K562 (cell line): ENCODE data around the gene HRC. TPM values are rescaled to one million over a fixed set of nuclear protein-coding genes. Genes with fewer than 3 reads are reported as not detected.

ENCODE experiments used
- BCLAF1 ChIP-seq, 2 experiments: fragments of 450-650 bp in 1 of 2; IDR thresholded peaks; 2 replicates each; pipeline ENCODE4 v1.6.1; 2011 to 2017; ENCODE audit warnings: low read depth in 2 of 2, antibody characterized with exemption in 1 of 2, borderline replicate concordance in 1 of 2, low read length in 1 of 2, mild to moderate bottlenecking in 1 of 2, mixed read lengths in 1 of 2; ENCODE audit not compliant: control insufficient read depth in 1 of 2
- CBX1 ChIP-seq: sonication (generic); IDR thresholded peaks from 2 replicates; pipeline ENCODE4 v1.6.1; 2016; ENCODE audit warnings: antibody characterized with exemption, low read depth, mild to moderate bottlenecking
- FOXJ2 ChIP-seq: fragments of 200-800 bp; sonication (Bioruptor generic); IDR thresholded peaks from 2 replicates; pipeline ENCODE4 v1.6.1; 2016; ENCODE audit warnings: missing genetic modification characterization, missing compliant biosample characterization
- NFATC3 ChIP-seq: fragments of 450-650 bp; IDR thresholded peaks from 2 replicates; pipeline ENCODE4 v1.6.1; 2017; ENCODE audit warnings: mild to moderate bottlenecking
- NR2F6 ChIP-seq: fragments of 450-650 bp; formaldehyde crosslinking; IDR thresholded peaks from 2 replicates; pipeline ENCODE4 v1.4.0; 2020; ENCODE audit warnings: mild to moderate bottlenecking
- PHF8 ChIP-seq: fragments of 200-600 bp; sonication (generic); IDR thresholded peaks from 2 replicates; pipeline ENCODE4 v1.6.1; 2012; ENCODE audit warnings: mixed run types, mild to moderate bottlenecking, inconsistent platforms, low read length, moderate library complexity, borderline replicate concordance
- SAP30 ChIP-seq: fragments of 200-600 bp; sonication (generic); IDR thresholded peaks from 2 replicates; pipeline ENCODE4 v1.6.1; 2012; ENCODE audit warnings: borderline replicate concordance, low read depth, mild to moderate bottlenecking, moderate library complexity, low read length, control low read depth, inconsistent platforms; ENCODE audit not compliant: insufficient read depth, poor library complexity, severe bottlenecking
- SMARCA5 ChIP-seq: fragments of 450-650 bp; IDR thresholded peaks from 2 replicates; pipeline ENCODE4 v1.6.1; 2016
- TEAD4 ChIP-seq, 2 experiments: sonication (generic) in 1 of 2; formaldehyde crosslinking in 1 of 2; IDR thresholded peaks; 2 replicates each; pipeline versions ENCODE4 v1.6.1 to v1.8.0; 2012 to 2022; ENCODE audit warnings: borderline replicate concordance in 1 of 2, inconsistent platforms in 1 of 2, low read length in 1 of 2, mild to moderate bottlenecking in 1 of 2, missing genetic modification reagents in 1 of 2
- U2AF1 ChIP-seq: fragments of 200-400 bp; formaldehyde crosslinking; optimal IDR thresholded peaks from 2 replicates; pipeline ENCODE3; 2017; ENCODE audit warnings: mild to moderate bottlenecking, low read depth, low read length, moderate library complexity
- polyA plus RNA-seq, 8 experiments: library from polyadenylated mRNA; depleted of rRNA in 4 of 8; stranded (reverse) in 5 of 8; unstranded in 3 of 8; fragments of >200 nt; fragmentation: Nextera tagmentation in 2 of 8; fragmentation: Illumina TruSeq in 1 of 8; extraction: Ambion mirVana in 2 of 8; extraction: Trizol in 1 of 8; gene quantifications; 2 replicates each; pipeline versions ENCODE4 v1.2.1 to v1.2.3, GENCODE V29; 2011 to 2014; ENCODE audit warnings: inconsistent platforms in 1 of 8, missing spikeins in 1 of 8
- total RNA-seq, 7 experiments: library from RNA; depleted of rRNA in 6 of 7; stranded (reverse); fragments of >200 nt in 6 of 7; fragmentation: Illumina TruSeq in 2 of 7; extraction: Trizol in 2 of 7; gene quantifications; 2 replicates each; pipeline versions ENCODE4 v1.2.1 to v1.2.3, GENCODE V29; 2011 to 2021; ENCODE audit warnings: low replicate concordance in 1 of 7
- TF ChIP-seq, protein P1 (sequence below), 2 experiments: fragments of 250-450 bp in 1 of 2; fragments of 450-650 bp in 1 of 2; sonication (Bioruptor Pico) in 1 of 2; IDR thresholded peaks; 2 replicates each; pipeline versions ENCODE4 v1.6.1 to v1.8.0; 2016 to 2021; ENCODE audit warnings: mild to moderate bottlenecking in 2 of 2, moderate library complexity in 2 of 2, missing compliant biosample characterization in 1 of 2, missing genetic modification characterization in 1 of 2
- TF ChIP-seq, protein P2 (sequence below): fragments of 450-650 bp; IDR thresholded peaks from 2 replicates; pipeline ENCODE4 v1.6.1; 2014; ENCODE audit warnings: low read depth, mild to moderate bottlenecking, moderate library complexity, borderline replicate concordance
- TF ChIP-seq, protein P3 (sequence below): fragments of 450-650 bp; IDR thresholded peaks from 2 replicates; pipeline ENCODE4 v1.6.1; 2018; ENCODE audit warnings: mild to moderate bottlenecking, low read depth; ENCODE audit not compliant: partially characterized antibody

The HRC gene
- total and polyA plus RNA-seq, 9 of the 15 experiments (the other 6 are each of a cell fraction or from before 2014, with no cell fraction given), result 0.66 to 18.7 (median 13.1) TPM

DNA sequence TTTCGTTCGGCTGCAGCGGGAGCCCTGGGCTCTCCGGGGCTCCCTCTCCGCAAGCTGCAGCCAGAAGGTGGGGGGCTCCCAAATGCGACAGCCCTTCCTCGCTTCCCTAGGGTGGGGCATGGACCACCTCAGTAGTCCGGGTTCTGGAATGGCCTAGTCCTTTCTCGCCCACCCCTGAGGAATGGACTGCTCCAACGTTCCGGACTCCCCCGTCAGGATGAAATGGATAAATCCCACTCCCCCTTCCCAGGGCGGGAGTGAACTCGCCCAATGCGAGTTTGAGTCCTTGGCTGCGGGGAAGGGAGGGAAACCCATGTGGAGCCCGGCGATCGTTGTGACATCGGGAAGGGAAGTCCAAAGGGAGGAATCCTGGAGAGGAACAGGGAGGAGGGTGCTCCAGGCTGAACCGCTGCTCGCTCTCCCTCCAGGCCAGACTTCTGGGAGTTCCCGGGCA, 5.5 kb downstream of the HRC start (continued):
- TF ChIP-seq, protein P1, sequence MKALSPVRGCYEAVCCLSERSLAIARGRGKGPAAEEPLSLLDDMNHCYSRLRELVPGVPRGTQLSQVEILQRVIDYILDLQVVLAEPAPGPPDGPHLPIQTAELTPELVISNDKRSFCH (CRISPR knock-in tag; IDR thresholded peaks at IDR 0.05), result no peak
- TF ChIP-seq, protein P1 (tag; IDR thresholded peaks at IDR 0.05), result no peak
- TF ChIP-seq PHF8, result 0 out of 2 replicates have a peak, but pooled peaks have one; percentile 41
- TF ChIP-seq, protein P2, sequence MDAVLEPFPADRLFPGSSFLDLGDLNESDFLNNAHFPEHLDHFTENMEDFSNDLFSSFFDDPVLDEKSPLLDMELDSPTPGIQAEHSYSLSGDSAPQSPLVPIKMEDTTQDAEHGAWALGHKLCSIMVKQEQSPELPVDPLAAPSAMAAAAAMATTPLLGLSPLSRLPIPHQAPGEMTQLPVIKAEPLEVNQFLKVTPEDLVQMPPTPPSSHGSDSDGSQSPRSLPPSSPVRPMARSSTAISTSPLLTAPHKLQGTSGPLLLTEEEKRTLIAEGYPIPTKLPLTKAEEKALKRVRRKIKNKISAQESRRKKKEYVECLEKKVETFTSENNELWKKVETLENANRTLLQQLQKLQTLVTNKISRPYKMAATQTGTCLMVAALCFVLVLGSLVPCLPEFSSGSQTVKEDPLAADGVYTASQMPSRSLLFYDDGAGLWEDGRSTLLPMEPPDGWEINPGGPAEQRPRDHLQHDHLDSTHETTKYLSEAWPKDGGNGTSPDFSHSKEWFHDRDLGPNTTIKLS, result peak; percentile 12; the same call in 1 of the 2 replicates
- no peak for TF ChIP-seq SMARCA5
- TF ChIP-seq FOXJ2 (tag), result no peak
- TF ChIP-seq U2AF1, result no peak
- TF ChIP-seq NFATC3, result no peak
- TF ChIP-seq SAP30, result peak; percentile 78
- no peak for TF ChIP-seq NR2F6 (CRISPR knock-in tag)
- TF ChIP-seq, protein P3, sequence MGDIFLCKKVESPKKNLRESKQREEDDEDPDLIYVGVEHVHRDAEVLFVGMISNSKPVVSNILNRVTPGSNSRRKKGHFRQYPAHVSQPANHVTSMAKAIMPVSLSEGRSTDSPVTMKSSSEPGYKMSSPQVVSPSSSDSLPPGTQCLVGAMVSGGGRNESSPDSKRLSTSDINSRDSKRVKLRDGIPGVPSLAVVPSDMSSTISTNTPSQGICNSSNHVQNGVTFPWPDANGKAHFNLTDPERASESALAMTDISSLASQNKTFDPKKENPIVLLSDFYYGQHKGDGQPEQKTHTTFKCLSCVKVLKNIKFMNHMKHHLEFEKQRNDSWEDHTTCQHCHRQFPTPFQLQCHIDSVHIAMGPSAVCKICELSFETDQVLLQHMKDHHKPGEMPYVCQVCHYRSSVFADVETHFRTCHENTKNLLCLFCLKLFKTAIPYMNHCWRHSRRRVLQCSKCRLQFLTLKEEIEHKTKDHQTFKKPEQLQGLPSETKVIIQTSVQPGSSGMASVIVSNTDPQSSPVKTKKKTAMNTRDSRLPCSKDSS, result no peak
- peak; percentile 4; the same call in 1 of the 2 replicates for TF ChIP-seq TEAD4 (IDR thresholded peaks at IDR 0.05; ENCODE audit: low read length)
- no peak for TF ChIP-seq TEAD4 (CRISPR knock-in tag; IDR thresholded peaks at IDR 0.05; ENCODE audit: borderline replicate concordance)
- peak in 1 of 2 experiments; percentile 91; a peak in 2 of 4 replicates for TF ChIP-seq BCLAF1 (IDR thresholded peaks at IDR 0.05; ENCODE audit: borderline replicate concordance in 1 of 2, control insufficient read depth in 1 of 2, low read depth in 2 of 2, low read length in 1 of 2)
- TF ChIP-seq CBX1, result no peak
